Keratinocyte (primary cell): Measurements from ENCODE around the gene RBM34. TPM values are rescaled to one million over a fixed set of nuclear protein-coding genes. Genes with fewer than 3 reads are reported as not detected.

ENCODE experiments used
- DNase-seq: peaks from one replicate; pipeline ENCODE4 v3.0.0-alpha.2; 2011; ENCODE audit warnings: low read depth, missing footprints, low spot score
- FAIRE-seq: peaks from 2 replicates; lab custom pipeline; 2011; peaks lifted over from hg19 to GRCh38; lab: Jason Lieb, UNC
- H2AFZ ChIP-seq: 2 replicates; pipeline ENCODE4 v1.6.0; 2012; ENCODE audit warnings: low read length, control low read depth, inconsistent platforms; ENCODE audit not compliant: control insufficient read depth
- H3K27ac ChIP-seq: 2 replicates; pipeline ENCODE4 v1.5.1; 2011; ENCODE audit warnings: low read length; ENCODE audit not compliant: control insufficient read depth, insufficient read depth
- H3K27me3 ChIP-seq: 3 replicates; pipeline ENCODE4 v1.6.0; 2011; ENCODE audit warnings: low read length; ENCODE audit not compliant: control insufficient read depth, insufficient read depth; ENCODE audit errors: extremely low read depth
- H3K36me3 ChIP-seq, 2 experiments: 2 replicates in 1 of 2; 3 replicates in 1 of 2; pipeline ENCODE4 v1.5.1; 2011; ENCODE audit warnings: low read length in 2 of 2, mild to moderate bottlenecking in 1 of 2; ENCODE audit not compliant: control insufficient read depth in 2 of 2, insufficient read depth in 2 of 2; ENCODE audit errors: extremely low read depth in 1 of 2
- H3K4me1 ChIP-seq: 3 replicates; pipeline ENCODE4 v1.5.1; 2011; ENCODE audit warnings: low read length; ENCODE audit not compliant: control insufficient read depth, insufficient read depth; ENCODE audit errors: extremely low read depth
- H3K4me2 ChIP-seq: 3 replicates; pipeline ENCODE4 v1.6.0; 2011; ENCODE audit warnings: low read depth, low read length; ENCODE audit not compliant: control insufficient read depth, insufficient read depth; ENCODE audit errors: extremely low read depth
- H3K4me3 ChIP-seq, 3 experiments: fragments of 200-600 bp in 1 of 3; sonication (generic) in 1 of 3; 2 replicates in 2 of 3; 3 replicates in 1 of 3; pipeline ENCODE4 v1.5.1; 2011 to 2016; ENCODE audit warnings: low read length in 3 of 3, mild to moderate bottlenecking in 3 of 3, control low read depth in 2 of 3, inconsistent platforms in 1 of 3, low read depth in 1 of 3, mixed read lengths in 1 of 3, mixed run types in 1 of 3, moderate library complexity in 1 of 3; ENCODE audit not compliant: control insufficient read depth in 2 of 3, insufficient read depth in 2 of 3; ENCODE audit errors: extremely low read depth in 1 of 3
- H3K79me2 ChIP-seq: 2 replicates; pipeline ENCODE4 v1.6.0; 2012; ENCODE audit warnings: low read length; ENCODE audit not compliant: control insufficient read depth, insufficient read depth
- H3K9ac ChIP-seq: 3 replicates; pipeline ENCODE4 v1.6.0; 2011; ENCODE audit warnings: low read length; ENCODE audit not compliant: control insufficient read depth, insufficient read depth; ENCODE audit errors: extremely low read depth
- H3K9me1 ChIP-seq: 3 replicates; pipeline ENCODE4 v1.6.0; 2011; ENCODE audit warnings: low read length; ENCODE audit not compliant: control insufficient read depth, insufficient read depth; ENCODE audit errors: extremely low read depth
- H3K9me3 ChIP-seq: 2 replicates; pipeline ENCODE4 v1.5.1; 2012; ENCODE audit warnings: low read depth, low read length; ENCODE audit not compliant: control insufficient read depth
- H4K20me1 ChIP-seq: 3 replicates; pipeline ENCODE4 v1.6.0; 2011; ENCODE audit warnings: low read length; ENCODE audit not compliant: control insufficient read depth, insufficient read depth; ENCODE audit errors: extremely low read depth
- EZH2 ChIP-seq: IDR thresholded peaks from one replicate; pipeline ENCODE4 v1.6.1; 2012; ENCODE audit warnings: inconsistent platforms, mild to moderate bottlenecking, low read length, moderate library complexity
- dilution Hi-C: fragments of 300-500 bp; cut with MboI; formaldehyde crosslinking; loops from one replicate; pipeline ENCODE4 v1.7.0; 2020; ENCODE audit warnings: low sequenced_read_pairs; ENCODE audit not compliant: extremely low pct_ligation_motif_present
- polyA plus RNA-seq, 5 experiments: library from polyadenylated mRNA; depleted of rRNA in 3 of 5; stranded (reverse) in 3 of 5; stranded (forward) in 1 of 5; unstranded in 1 of 5; fragments of >200 nt; gene quantifications; 1 replicate in 1 of 5; 2 replicates in 3 of 5; 3 replicates in 1 of 5; pipeline versions ENCODE4 v1.2.1 to v1.2.3, GENCODE V29; 2011 to 2012; ENCODE audit warnings: missing spikeins in 2 of 5, low read depth in 1 of 5, low replicate concordance in 1 of 5
- TF ChIP-seq, protein P1 (sequence below), 3 experiments: IDR thresholded peaks in 1 of 3; conservative IDR thresholded peaks in 1 of 3; optimal IDR thresholded peaks in 1 of 3; 2 replicates in 2 of 3; 3 replicates in 1 of 3; pipeline versions ENCODE3 to v1.5.1; 2011; ENCODE audit warnings: low read length in 3 of 3, mild to moderate bottlenecking in 3 of 3, moderate library complexity in 2 of 3, control low read depth in 1 of 3, inconsistent platforms in 1 of 3; ENCODE audit not compliant: insufficient read depth in 2 of 3; ENCODE audit errors: extremely low read depth in 1 of 3

RBM34 gene
- polyA plus RNA-seq, 1 donor (not counting 4 experiments of a cell fraction or from before 2014, with no cell fraction given): 39.3 TPM

DNA sequence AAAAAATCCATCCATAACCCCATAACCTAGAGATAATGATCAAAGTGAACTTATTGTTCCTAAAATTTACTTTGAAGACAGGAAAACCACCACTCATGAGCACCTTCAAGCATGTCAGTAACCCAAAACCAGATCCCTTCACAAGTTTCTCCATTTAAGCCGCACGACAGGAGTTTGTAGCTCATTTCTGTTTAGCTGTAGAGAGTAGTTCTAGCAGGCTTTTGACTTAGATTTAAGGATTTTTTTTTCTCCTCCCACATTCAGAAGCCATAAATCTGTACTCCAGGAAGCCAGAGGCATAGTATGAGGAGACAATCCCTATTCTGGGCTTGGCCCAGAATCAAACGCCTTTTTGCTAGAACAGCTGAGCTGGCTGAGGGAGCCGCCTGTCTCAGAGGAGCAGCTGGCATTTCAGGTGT is 58.0 kb downstream of the RBM34 start:
- peaks cover 15% of the 10 kb centered on the region for H3K4me1 ChIP-seq
- H3K9ac ChIP-seq: no peak overlapping the region
- no peak for TF ChIP-seq EZH2
- TF ChIP-seq, protein P1, sequence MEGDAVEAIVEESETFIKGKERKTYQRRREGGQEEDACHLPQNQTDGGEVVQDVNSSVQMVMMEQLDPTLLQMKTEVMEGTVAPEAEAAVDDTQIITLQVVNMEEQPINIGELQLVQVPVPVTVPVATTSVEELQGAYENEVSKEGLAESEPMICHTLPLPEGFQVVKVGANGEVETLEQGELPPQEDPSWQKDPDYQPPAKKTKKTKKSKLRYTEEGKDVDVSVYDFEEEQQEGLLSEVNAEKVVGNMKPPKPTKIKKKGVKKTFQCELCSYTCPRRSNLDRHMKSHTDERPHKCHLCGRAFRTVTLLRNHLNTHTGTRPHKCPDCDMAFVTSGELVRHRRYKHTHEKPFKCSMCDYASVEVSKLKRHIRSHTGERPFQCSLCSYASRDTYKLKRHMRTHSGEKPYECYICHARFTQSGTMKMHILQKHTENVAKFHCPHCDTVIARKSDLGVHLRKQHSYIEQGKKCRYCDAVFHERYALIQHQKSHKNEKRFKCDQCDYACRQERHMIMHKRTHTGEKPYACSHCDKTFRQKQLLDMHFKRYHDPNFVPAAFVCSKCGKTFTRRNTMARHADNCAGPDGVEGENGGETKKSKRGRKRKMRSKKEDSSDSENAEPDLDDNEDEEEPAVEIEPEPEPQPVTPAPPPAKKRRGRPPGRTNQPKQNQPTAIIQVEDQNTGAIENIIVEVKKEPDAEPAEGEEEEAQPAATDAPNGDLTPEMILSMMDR (optimal IDR thresholded peaks at IDR 0.05 in 1 of 3, IDR thresholded peaks at IDR 0.05 in 1 of 3, conservative IDR thresholded peaks at IDR 0.05 in 1 of 3; ENCODE audit: extremely low read depth in 1 of 3, insufficient read depth in 2 of 3, low read length in 3 of 3): no peak
- no peaks in the 10 kb centered on the region for H3K27me3 ChIP-seq
- peaks cover 2 to 5% of the 10 kb centered on the region in 2 experiments for H3K36me3 ChIP-seq
- no peak overlapping the region for H3K27ac ChIP-seq
- no peaks in the 10 kb centered on the region for H4K20me1 ChIP-seq
- no peak overlapping the region for H3K4me2 ChIP-seq
- H3K9me3 ChIP-seq: no peaks in the 10 kb centered on the region
- H2AFZ ChIP-seq: no peak overlapping the region
- no peak for FAIRE-seq
- no peak for DNase-seq
- H3K9me1 ChIP-seq: no peaks in the 10 kb centered on the region
- dilution Hi-C loops: no loop called here
- no peak overlapping the region for H3K4me3 ChIP-seq
- H3K79me2 ChIP-seq: no peaks in the 10 kb centered on the region

DNA sequence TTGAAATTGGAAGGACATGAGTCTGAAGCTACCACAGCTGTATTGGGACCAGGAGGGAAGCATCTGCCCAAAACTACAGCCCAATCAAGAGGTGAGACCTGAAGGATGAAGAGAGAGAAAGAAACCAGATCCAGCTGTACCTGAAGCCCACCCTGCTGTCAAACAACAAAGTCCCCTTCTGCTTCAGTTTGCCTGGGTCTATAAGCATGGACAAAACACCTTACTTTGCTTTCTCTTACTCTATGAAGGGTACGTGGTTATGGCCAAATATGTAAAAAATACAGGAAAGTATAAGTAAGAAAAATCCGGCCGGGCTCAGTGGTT is 58.8 kb downstream of the RBM34 start:
- FAIRE-seq: no peak
- H2AFZ ChIP-seq: no peak overlapping the region
- no peak overlapping the region for H3K9ac ChIP-seq
- no peak overlapping the region for H3K4me3 ChIP-seq
- no peaks in the 10 kb centered on the region for H3K9me1 ChIP-seq
- H4K20me1 ChIP-seq: no peaks in the 10 kb centered on the region
- H3K79me2 ChIP-seq: no peaks in the 10 kb centered on the region
- no peak overlapping the region for H3K27ac ChIP-seq
- no peaks in the 10 kb centered on the region for H3K9me3 ChIP-seq
- H3K36me3 ChIP-seq: peaks cover 0 to 1% of the 10 kb centered on the region in 2 experiments
- H3K4me2 ChIP-seq: no peak overlapping the region
- dilution Hi-C loops: no loop called here
- TF ChIP-seq, protein P1 (optimal IDR thresholded peaks at IDR 0.05 in 1 of 3, IDR thresholded peaks at IDR 0.05 in 1 of 3, conservative IDR thresholded peaks at IDR 0.05 in 1 of 3; ENCODE audit: extremely low read depth in 1 of 3, insufficient read depth in 2 of 3, low read length in 3 of 3): no peak
- TF ChIP-seq EZH2: no peak
- DNase-seq: no peak
- H3K27me3 ChIP-seq: no peaks in the 10 kb centered on the region
- H3K4me1 ChIP-seq: peaks cover 15% of the 10 kb centered on the region
